ENCODE data around the gene AHRR. TPM values are rescaled to one million over a fixed set of nuclear protein-coding genes. Genes with fewer than 3 reads are reported as not detected.

AHRR gene
- total and polyA plus RNA-seq, 8 donors: 0.63 to 47.8 (median 1.1) TPM; not detected in 1

- Histone ChIP-seq H3K27ac (no peak overlapping the region), H3K27me3 (peaks cover 0 to 25% (median 11%) of the 10 kb centered on the region in 3 donors), H3K9me3 (peaks cover 0 to 19% (median 11%) of the 10 kb centered on the region in 4 donors), H3K4me3 (no peak overlapping the region), H3K4me1 (no peaks in the 10 kb centered on the region), H3K36me3 (no peaks in the 10 kb centered on the region)
- TF ChIP-seq POLR2AphosphoS5 (IDR thresholded peaks at IDR 0.05): no peak
- no peak for TF ChIP-seq EP300 (IDR thresholded peaks at IDR 0.05)
- TF ChIP-seq POLR2A (IDR thresholded peaks at IDR 0.05): no peak
- TF ChIP-seq CTCF (IDR thresholded peaks at IDR 0.05): no peak
- intact Hi-C loops (cut with DNase I; ENCODE audit: low total_unique reads): no loop called here
- peak in 1 of 2 donors; percentile 24 for DNase-seq
- 80 to 92% (median 88%) methylated on average over 22 to 34 of the region's 34 CpGs for WGBS, 5 donors
Measured at GRCh38 chr5:388266-389196, 67.0 kb downstream of the AHRR start.

- intact Hi-C loops (cut with DNase I; ENCODE audit: low total_unique reads): no loop called here
- TF ChIP-seq POLR2A (IDR thresholded peaks at IDR 0.05) (no peak), CTCF (IDR thresholded peaks at IDR 0.05) (no peak), EP300 (IDR thresholded peaks at IDR 0.05) (no peak), POLR2AphosphoS5 (IDR thresholded peaks at IDR 0.05) (no peak)
- no peaks in the 10 kb centered on the region for H3K4me1 ChIP-seq
- H3K9me3 ChIP-seq: peaks cover 0 to 19% (median 11%) of the 10 kb centered on the region in 4 donors
- H3K27ac ChIP-seq: no peak overlapping the region
- no peaks in the 10 kb centered on the region for H3K36me3 ChIP-seq
- peaks cover 0 to 25% (median 11%) of the 10 kb centered on the region in 3 donors for H3K27me3 ChIP-seq
- no peak overlapping the region for H3K4me3 ChIP-seq
- no peak for DNase-seq
- WGBS, 5 donors: 86 to 93% (median 92%) methylated on average over 28 to 32 of the region's 32 CpGs
Measured at GRCh38 chr5:389197-389821, 67.8 kb downstream of the AHRR start.

GRCh38 chr5:389891-390622 is 68.5 kb downstream of the AHRR start:
- 81 to 86% (median 85%) methylated on average over 26 of the region's 26 CpGs for WGBS, 5 donors
- no peak for DNase-seq
- H3K4me3 ChIP-seq: no peak overlapping the region
- H3K36me3 ChIP-seq: no peaks in the 10 kb centered on the region
- TF ChIP-seq POLR2AphosphoS5 (IDR thresholded peaks at IDR 0.05) (no peak), CTCF (IDR thresholded peaks at IDR 0.05) (no peak), POLR2A (IDR thresholded peaks at IDR 0.05) (no peak), EP300 (IDR thresholded peaks at IDR 0.05) (no peak)
- intact Hi-C loops (cut with DNase I; ENCODE audit: low total_unique reads): no loop called here
- H3K27ac ChIP-seq: no peak overlapping the region
- peaks cover 0 to 25% (median 11%) of the 10 kb centered on the region in 3 donors for H3K27me3 ChIP-seq
- H3K9me3 ChIP-seq: peaks cover 0 to 14% (median 7%) of the 10 kb centered on the region in 4 donors
- H3K4me1 ChIP-seq: no peaks in the 10 kb centered on the region

All from stomach (tissue), 9 donors.